GM12891 (cell line): Measurements from ENCODE around the gene RHEBL1.

Experiments used
- PAX5 ChIP-seq: IDR thresholded peaks from 2 replicates; pipeline ENCODE4 v1.6.1; 2011; ENCODE audit warnings: low read length, moderate library complexity, mild to moderate bottlenecking; ENCODE audit not compliant: insufficient read depth, severe bottlenecking
- POLR2A ChIP-seq: IDR thresholded peaks from 2 replicates; pipeline ENCODE4 v1.6.1; 2011; ENCODE audit warnings: low read depth, low read length, control low read depth
- POLR2AphosphoS5 ChIP-seq: IDR thresholded peaks from 2 replicates; pipeline ENCODE4 v1.6.1; 2011; ENCODE audit warnings: low read depth, low read length, control low read depth
- SPI1 ChIP-seq: IDR thresholded peaks from 2 replicates; pipeline ENCODE4 v1.6.1; 2011; ENCODE audit warnings: low read depth, low read length, control low read depth
- TAF1 ChIP-seq: IDR thresholded peaks from 2 replicates; pipeline ENCODE4 v1.6.1; 2011; ENCODE audit warnings: low read depth, low read length, control low read depth

- TF ChIP-seq POLR2AphosphoS5 (no peak), SPI1 (no peak), POLR2A (no peak), TAF1 (no peak), PAX5 (no peak)
Observed at GRCh38 chr12:49019443-49020324, 50.1 kb downstream of the RHEBL1 start.
